PC-3 (cell line): ENCODE results near the gene PJA1. TPM values are rescaled to one million over a fixed set of nuclear protein-coding genes. Genes with fewer than 3 reads are reported as not detected.

ENCODE experiments used
- ATAC-seq: fragments of 200-7000 bp; cut with Tn5 transposase; 2 replicates; pipeline ENCODE4 v1.9.1; 2020; ENCODE audit warnings: mild to moderate bottlenecking, moderate library complexity
- BruUV-seq: library from RNA; stranded (reverse); fragments of 400-500 nt; replicated peaks from 2 replicates; lab custom pipeline; 2021; lab: Mats Ljungman, UMichigan
- CTCF ChIA-PET: fragments of 300-600 bp; sonication (Branson Sonifier 250); formaldehyde crosslinking; loops from one replicate; lab custom pipeline; 2022; ENCODE audit warnings: antibody characterized with exemption; lab: Charles Lee
- POLR2A ChIA-PET: fragments of 300-600 bp; sonication (Branson Sonifier 250); formaldehyde crosslinking; loops from one replicate; lab custom pipeline; 2022; ENCODE audit warnings: antibody characterized with exemption; ENCODE audit not compliant: unreplicated experiment; lab: Charles Lee
- DNase-seq: peaks from one replicate; pipeline ENCODE4 v3.0.0-alpha.2; 2015
- H2AFZ ChIP-seq: fragments of 300-600 bp; sonication (generic); 2 replicates; pipeline ENCODE4 v1.6.0; 2016; ENCODE audit warnings: antibody characterized with exemption, low read length
- H3F3A ChIP-seq: fragments of 300-600 bp; sonication (generic); one replicate; pipeline ENCODE4 v1.6.0; 2017; ENCODE audit warnings: antibody characterized with exemption, low read length, control low read depth, mild to moderate bottlenecking; ENCODE audit not compliant: unreplicated experiment
- H3K27ac ChIP-seq: fragments of 300-600 bp; sonication (generic); 2 replicates; pipeline ENCODE4 v1.5.1; 2016; ENCODE audit warnings: mild to moderate bottlenecking, low read length
- H3K27me3 ChIP-seq: fragments of 300-600 bp; sonication (generic); 2 replicates; pipeline ENCODE4 v1.6.1; 2016; ENCODE audit warnings: low read length, mixed read lengths
- H3K36me3 ChIP-seq: fragments of 300-600 bp; sonication (generic); 2 replicates; pipeline ENCODE4 v1.6.1; 2016; ENCODE audit warnings: low read depth, mixed run types, low read length, mixed read lengths
- H3K4me1 ChIP-seq: fragments of 300-600 bp; sonication (generic); 2 replicates; pipeline ENCODE4 v1.5.1; 2016; ENCODE audit warnings: low read length; ENCODE audit not compliant: insufficient read depth
- H3K4me2 ChIP-seq: fragments of 300-600 bp; sonication (generic); 2 replicates; pipeline ENCODE4 v1.6.0; 2016; ENCODE audit warnings: low read length
- H3K4me3 ChIP-seq: fragments of 300-600 bp; sonication (generic); 2 replicates; pipeline ENCODE4 v1.5.1; 2016; ENCODE audit warnings: mild to moderate bottlenecking, low read length, mixed read lengths
- H3K79me2 ChIP-seq: fragments of 300-600 bp; sonication (generic); 2 replicates; pipeline ENCODE4 v1.6.1; 2017; ENCODE audit warnings: low read length, mixed read lengths
- H3K9ac ChIP-seq: fragments of 300-600 bp; sonication (generic); 2 replicates; pipeline ENCODE4 v1.6.0; 2016; ENCODE audit warnings: mild to moderate bottlenecking, low read length
- H3K9me2 ChIP-seq: fragments of 300-600 bp; sonication (generic); replicated peaks from 2 replicates; pipeline ENCODE4 v1.6.1; 2016; ENCODE audit warnings: mixed run types, low read length, mixed read lengths
- H3K9me3 ChIP-seq: fragments of 300-600 bp; sonication (generic); 2 replicates; pipeline ENCODE4 v1.6.1; 2016; ENCODE audit warnings: low read length, mixed read lengths
- H4K20me1 ChIP-seq: fragments of 300-600 bp; sonication (generic); 2 replicates; pipeline ENCODE4 v1.6.1; 2016; ENCODE audit warnings: low read length, mixed read lengths
- CTCF ChIP-seq: fragments of 300-600 bp; sonication (generic); conservative IDR thresholded peaks from 2 replicates; pipeline ENCODE4 v1.5.1; 2017; ENCODE audit warnings: antibody characterized with exemption, low read depth, mild to moderate bottlenecking, low read length
- EZH2 ChIP-seq: fragments of 300-600 bp; sonication (generic); IDR thresholded peaks from one replicate; pipeline ENCODE4 v1.6.1; 2017; ENCODE audit warnings: antibody characterized with exemption, mild to moderate bottlenecking, low read length; ENCODE audit not compliant: unreplicated experiment
- EZH2phosphoT487 ChIP-seq: fragments of 300-600 bp; sonication (generic); IDR thresholded peaks from 2 replicates; pipeline ENCODE4 v1.6.1; 2018; ENCODE audit warnings: mild to moderate bottlenecking, antibody characterized with exemption, low read length, borderline replicate concordance
- intact Hi-C: fragments of 100-400 bp; cut with micrococcal nuclease; formaldehyde crosslinking; loops from 2 replicates; pipeline ENCODE4 v1.9.0; 2023
- total RNA-seq: library from RNA; depleted of rRNA; stranded (reverse); fragments of >200 nt; gene quantifications from 2 replicates; pipeline ENCODE4 v1.2.3, GENCODE V29; 2014

PJA1 gene
- total RNA-seq, 1 experiment from 2014 or later = 37.6 TPM

GRCh38 chrX:69163936-69164741 is 1.1 kb downstream of the PJA1 start:
- Histone ChIP-seq H3K36me3 (no peaks in the 10 kb centered on the region), H3F3A (no peaks in the 10 kb centered on the region), H2AFZ (no peak overlapping the region), H3K4me2 (peak overlapping the region; percentile 96), H3K27me3 (no peaks in the 10 kb centered on the region), H3K9ac (no peak overlapping the region), H3K27ac (no peak overlapping the region), H4K20me1 (no peaks in the 10 kb centered on the region), H3K4me3 (peak overlapping the region; percentile 96), H3K4me1 (peaks cover 11% of the 10 kb centered on the region), H3K9me3 (no peaks in the 10 kb centered on the region), H3K79me2 (peaks cover 14% of the 10 kb centered on the region), H3K9me2 (no peaks in the 10 kb centered on the region)
- no TSS peak for BruUV-seq
- DNase-seq = no peak
- POLR2A ChIA-PET = no interaction called here
- TF ChIP-seq EZH2phosphoT487 (no peak), CTCF (no peak), EZH2 (no peak)
- intact Hi-C loops = no loop called here
- ATAC-seq = peak; percentile 40
- CTCF ChIA-PET = no interaction called here

- ATAC-seq = no peak
- TF ChIP-seq EZH2phosphoT487 (no peak), EZH2 (no peak), CTCF (no peak)
- intact Hi-C loops = no loop called here
- ChIA-PET CTCF (no interaction called here), POLR2A (no interaction called here)
- Histone ChIP-seq H3K4me3 (no peak overlapping the region), H3K9ac (no peak overlapping the region), H3K27ac (no peak overlapping the region), H3F3A (no peaks in the 10 kb centered on the region), H3K9me3 (no peaks in the 10 kb centered on the region), H3K36me3 (no peaks in the 10 kb centered on the region), H4K20me1 (no peaks in the 10 kb centered on the region), H3K27me3 (no peaks in the 10 kb centered on the region), H3K4me2 (no peak overlapping the region), H3K79me2 (peaks cover 14% of the 10 kb centered on the region), H3K4me1 (peaks cover 18% of the 10 kb centered on the region), H2AFZ (no peak overlapping the region), H3K9me2 (no peaks in the 10 kb centered on the region)
- BruUV-seq = TSS peak; percentile 18
- no peak for DNase-seq
Observed at GRCh38 chrX:69162361-69162865, 2.8 kb downstream of the PJA1 start.

GRCh38 chrX:69161786-69162349 is 3.4 kb downstream of the PJA1 start:
- no peak for ATAC-seq
- no peak overlapping the region for H3K4me3 ChIP-seq
- no peaks in the 10 kb centered on the region for H3K27me3 ChIP-seq
- peaks cover 18% of the 10 kb centered on the region for H3K4me1 ChIP-seq
- no TSS peak for BruUV-seq
- POLR2A ChIA-PET = no interaction called here
- intact Hi-C loops = no loop called here
- peaks cover 14% of the 10 kb centered on the region for H3K79me2 ChIP-seq
- no peak overlapping the region for H2AFZ ChIP-seq
- no peaks in the 10 kb centered on the region for H3K9me3 ChIP-seq
- no peaks in the 10 kb centered on the region for H3K9me2 ChIP-seq
- no peak for DNase-seq
- no peaks in the 10 kb centered on the region for H4K20me1 ChIP-seq
- no peak overlapping the region for H3K27ac ChIP-seq
- H3K9ac ChIP-seq = no peak overlapping the region
- H3K36me3 ChIP-seq = no peaks in the 10 kb centered on the region
- CTCF ChIA-PET = no interaction called here
- H3K4me2 ChIP-seq = no peak overlapping the region
- TF ChIP-seq EZH2phosphoT487 = no peak
- TF ChIP-seq EZH2 = no peak
- TF ChIP-seq CTCF = no peak
- no peaks in the 10 kb centered on the region for H3F3A ChIP-seq
